Uterus (tissue), 2 donors: Measurements from ENCODE around the gene BNC2.

ENCODE experiments used
- CTCF ChIP-seq, 4 experiments: fragments of 200-600 bp in 2 of 4; fragments of 450-650 bp in 2 of 4; sonication (generic) in 2 of 4; IDR thresholded peaks; one replicate each; pipeline ENCODE4 v1.5.1; 2016 to 2019; ENCODE audit warnings: antibody characterized with exemption in 4 of 4, mild to moderate bottlenecking in 2 of 4, moderate library complexity in 1 of 4
- POLR2A ChIP-seq, 2 donors: fragments of 450-650 bp; IDR thresholded peaks; one replicate each; pipeline ENCODE4 v1.6.1; 2016; ENCODE audit warnings: antibody characterized with exemption in 2 of 2, mild to moderate bottlenecking in 1 of 2, moderate library complexity in 1 of 2

DNA sequence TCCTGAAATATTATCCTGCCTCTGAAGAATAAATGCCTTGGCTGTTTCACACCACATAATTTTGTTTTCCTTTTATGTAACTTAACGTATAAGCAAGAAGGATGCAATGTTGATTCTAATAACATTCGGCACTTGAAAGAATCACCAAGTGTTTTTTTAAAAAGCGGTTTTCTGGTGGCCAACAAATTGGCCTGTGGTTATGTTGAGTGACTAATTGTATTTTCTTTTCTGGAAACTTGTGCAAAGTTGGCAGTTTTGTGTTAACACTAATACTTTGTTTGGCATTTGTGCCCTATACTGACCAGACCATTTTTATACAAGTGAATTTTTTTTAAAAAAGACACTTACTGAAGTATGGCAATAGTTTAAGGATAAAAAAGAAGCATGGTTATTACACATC is 452.7 kb downstream of the BNC2 start:
- TF ChIP-seq CTCF (IDR thresholded peaks at IDR 0.05) (no peak), POLR2A (IDR thresholded peaks at IDR 0.05) (no peak)
